Adrenal gland (tissue), 5 donors: ENCODE measurements around the gene VPS39.

ENCODE experiments used
- CTCF ChIP-seq, 6 experiments: fragments of 450-650 bp in 4 of 6; fragments of 200-600 bp in 2 of 6; sonication (generic) in 1 of 6; IDR thresholded peaks; 1 replicate in 5 of 6; 2 replicates in 1 of 6; pipeline versions ENCODE4 v1.5.1 to v1.8.0; 2016 to 2021; ENCODE audit warnings: antibody characterized with exemption in 6 of 6, mild to moderate bottlenecking in 2 of 6, moderate library complexity in 1 of 6
- POLR2A ChIP-seq, 2 donors: fragments of 450-650 bp; IDR thresholded peaks; one replicate each; pipeline ENCODE4 v1.6.1; 2017; ENCODE audit warnings: antibody characterized with exemption in 2 of 2, mild to moderate bottlenecking in 2 of 2, moderate library complexity in 1 of 2
- donor health status: DM: no; HTN: no; CAD: no.

- TF ChIP-seq CTCF (IDR thresholded peaks at IDR 0.05) (no peak), POLR2A (IDR thresholded peaks at IDR 0.05) (no peak)
Measured at GRCh38 chr15:42178056-42178455, 30.0 kb downstream of the VPS39 start.
